GM19397 (cell line): ENCODE results near the gene KIF1A.

Experiments used
- ATAC-seq: cut with Tn5 transposase; IDR thresholded peaks from one replicate; pipeline ENCODE4 v1.9.1; 2021; ENCODE audit warnings: mild to moderate bottlenecking, moderate library complexity; ENCODE audit not compliant: unreplicated experiment

The KIF1A gene

DNA sequence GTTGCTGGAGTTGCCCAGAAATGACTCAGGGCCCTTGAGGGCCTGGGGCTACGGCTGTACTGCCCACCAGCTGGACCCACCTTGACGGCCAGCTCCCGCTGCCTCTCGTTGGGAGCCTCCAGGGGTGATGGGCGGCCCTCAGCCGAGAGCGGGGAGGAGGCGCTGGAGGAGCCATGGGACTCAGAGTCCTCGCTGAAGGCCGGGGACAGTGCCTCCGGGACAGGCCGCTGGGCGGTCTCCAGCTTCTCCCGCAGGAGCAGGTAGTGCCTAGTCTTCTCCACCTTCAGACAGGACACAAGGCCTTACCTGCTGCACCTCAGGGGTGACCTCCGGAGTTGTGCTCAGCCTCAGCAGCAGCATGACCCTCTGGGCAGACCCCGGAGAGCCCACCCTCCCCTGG, 97.6 kb downstream of the KIF1A start:
- ATAC-seq: no peak

DNA sequence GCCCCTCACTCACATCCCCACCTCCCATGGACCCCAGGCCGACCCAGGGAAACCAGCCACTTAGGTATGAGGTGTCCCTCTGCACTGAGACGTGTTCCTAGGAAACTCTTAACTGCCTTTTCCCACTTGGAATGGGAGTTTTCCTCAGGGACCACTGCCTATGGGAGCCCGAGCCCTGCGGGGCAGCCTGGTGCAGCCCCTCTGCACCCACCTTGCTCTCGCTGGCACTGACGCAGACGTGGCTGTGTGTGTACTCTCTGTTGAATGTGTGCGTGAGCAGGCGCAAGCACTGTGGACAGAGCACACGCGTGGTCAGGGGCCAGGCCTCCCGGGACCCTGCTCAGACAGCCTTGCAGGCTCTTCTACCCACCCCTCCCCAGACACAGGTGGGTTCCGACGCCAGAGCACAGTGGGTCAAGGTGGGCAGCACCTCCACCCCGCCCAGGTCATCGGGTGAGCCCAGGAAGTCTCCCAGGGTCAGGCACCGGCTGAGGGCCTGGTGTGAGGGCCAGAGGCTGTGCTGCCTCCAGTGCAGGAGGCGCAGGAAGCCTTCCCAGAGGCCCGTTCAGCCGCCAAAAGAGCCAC, 98.3 kb downstream of the KIF1A start:
- no peak for ATAC-seq

DNA sequence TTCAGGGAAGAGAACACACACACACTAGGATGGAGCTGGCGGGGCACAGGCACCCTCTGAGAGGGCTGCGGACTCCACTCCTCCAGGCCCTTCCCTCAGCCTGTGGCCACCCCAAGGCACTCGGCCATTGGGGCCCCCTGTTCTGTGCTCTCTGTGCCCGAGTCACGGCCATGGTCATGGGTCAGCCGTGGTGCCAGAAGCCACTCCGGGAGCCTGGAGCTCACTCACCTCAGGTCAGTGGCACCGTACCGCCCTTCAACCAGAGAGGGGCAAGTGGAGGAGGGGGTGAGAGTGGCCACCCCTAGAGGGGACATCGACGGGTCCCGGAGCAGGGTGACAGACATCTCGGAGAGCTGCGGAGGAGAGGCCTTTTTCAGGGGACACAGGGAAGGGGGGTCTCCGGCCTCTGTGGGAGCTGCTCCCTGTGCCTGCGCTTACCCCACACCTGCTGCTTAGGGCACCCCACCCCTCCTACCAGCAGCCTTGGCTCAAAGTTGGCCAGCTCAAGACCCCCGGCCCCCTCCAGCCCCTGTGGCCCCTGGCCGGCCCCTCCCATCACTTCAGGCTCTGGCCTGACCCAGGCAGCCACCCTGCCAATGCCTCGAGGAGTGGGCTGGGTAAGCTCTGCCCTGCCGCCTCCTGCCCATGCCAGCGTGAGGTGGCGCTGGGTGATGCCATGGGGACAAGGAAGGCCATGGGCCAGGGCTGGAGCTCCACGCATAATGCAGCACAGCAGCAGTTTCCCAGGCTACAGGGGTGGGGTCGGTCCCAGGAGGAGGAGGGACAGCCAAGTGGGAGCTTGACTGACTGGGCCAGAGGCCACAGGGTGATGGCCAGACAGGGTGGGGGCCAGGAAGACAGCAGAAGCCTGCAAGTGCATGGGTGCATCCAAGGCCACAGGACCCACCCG, 99.1 kb downstream of the KIF1A start:
- no peak for ATAC-seq

DNA sequence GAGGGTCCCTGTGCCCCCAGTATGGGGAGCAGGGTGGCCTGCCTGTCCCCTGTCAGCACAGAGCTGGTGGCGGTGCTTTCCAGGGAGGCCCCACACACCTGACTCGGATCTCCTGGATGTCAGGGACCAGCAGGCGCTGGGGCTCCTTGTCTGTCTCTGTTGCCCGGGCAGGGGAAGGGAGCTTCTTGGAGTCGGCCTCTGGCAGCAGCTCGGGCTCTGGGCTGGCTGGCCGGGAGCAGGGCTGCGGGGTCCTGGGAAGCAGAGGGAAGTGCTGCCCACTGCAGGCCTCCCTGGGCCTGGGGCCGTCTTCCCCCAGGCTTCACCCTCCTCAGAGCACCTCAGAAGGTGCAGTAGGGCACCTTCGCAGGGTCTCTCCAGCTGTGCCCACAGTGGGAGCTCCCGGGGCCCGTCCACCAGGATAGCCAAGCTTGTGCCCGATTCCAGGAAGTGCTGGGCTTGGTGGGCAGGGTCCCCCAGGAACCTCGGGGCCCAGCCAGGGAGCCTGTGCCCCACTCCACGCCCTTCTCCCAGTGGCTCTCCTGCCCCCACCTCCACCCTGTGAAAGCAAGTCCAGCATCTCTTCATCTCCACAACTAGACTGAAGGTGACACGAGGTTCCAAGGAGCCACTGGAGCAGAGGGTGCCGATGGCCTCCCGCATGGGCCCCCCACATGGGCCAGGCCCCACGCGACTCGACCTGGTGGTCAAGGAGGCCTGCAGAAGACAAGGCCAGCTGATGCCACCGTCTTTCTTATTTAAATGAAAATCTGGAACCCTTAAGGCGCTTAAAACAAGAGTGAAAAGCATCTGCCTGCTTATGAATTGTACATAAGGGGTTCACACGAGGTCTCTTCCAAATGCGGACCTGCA, 100.1 kb downstream of the KIF1A start:
- no peak for ATAC-seq

DNA sequence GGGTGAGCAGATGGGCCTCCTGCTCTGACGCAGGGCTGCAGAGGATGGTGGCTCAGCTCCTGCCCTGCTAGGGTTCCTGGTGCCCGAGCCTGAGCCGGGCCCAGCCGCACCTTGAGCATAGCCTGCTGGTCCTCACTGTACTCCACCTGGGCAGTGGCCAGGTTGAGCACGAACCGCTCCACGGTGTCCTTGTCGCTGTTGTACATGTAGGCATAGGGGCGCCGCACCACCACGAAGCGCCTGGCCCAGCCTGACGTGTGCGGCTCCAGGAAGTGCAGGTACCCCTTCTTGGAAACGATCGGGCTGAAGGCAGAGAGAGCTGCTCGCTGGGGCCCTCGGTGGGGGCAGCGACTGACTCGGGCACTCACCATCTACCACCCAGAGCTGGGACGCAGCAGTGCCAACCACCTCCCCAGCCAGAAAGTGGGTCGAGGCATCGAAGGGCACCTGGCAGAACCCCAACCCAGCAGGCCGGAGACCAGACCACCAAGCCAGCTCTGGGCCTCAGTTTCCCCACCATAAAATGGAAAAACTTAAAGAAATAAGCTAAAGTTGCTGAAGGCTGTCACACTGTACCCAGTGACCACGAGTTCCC, 101.0 kb downstream of the KIF1A start:
- ATAC-seq: no peak

DNA sequence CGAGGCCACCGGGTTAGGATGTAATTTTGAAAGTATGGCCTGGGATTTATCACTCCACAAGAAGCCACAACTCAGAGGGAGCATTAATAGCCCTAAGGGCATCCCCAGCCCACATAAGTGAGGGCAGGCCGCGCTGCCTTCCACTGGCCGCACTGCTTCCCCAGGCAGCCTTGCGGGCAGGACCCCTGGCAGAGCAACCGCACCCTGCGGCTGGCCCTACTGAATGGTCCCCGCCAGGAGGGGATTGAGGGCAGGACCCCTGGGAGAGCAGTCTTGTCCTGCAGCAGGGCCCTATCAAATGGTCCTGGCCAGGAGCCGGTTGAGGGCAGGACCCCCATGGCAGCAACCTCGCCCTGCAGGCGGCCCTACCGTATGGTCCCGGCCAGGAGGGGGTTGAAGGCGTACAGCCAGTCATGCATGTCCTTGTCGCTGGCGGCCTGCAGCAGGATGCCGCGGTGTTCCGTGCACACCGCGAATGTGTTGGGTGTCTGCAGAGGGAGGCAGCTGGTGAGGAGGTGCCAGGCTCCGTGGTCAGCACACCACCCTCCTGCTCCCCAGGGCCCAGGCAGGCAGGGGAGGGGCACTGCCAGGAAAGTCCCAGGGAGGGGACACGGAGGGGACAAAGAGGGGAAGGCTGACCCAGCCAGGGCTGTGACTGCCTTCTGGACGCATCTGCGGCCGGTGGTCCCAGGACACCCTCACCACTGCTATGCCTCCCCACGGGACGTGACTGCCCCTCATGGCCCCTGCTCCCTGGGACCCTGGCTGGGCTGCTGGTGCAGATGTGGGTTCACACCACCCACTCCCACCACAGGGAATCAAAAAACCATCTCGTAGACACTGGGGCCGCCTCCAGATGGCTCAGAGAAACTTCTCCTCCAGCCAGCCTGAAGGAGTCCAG, 102.1 kb downstream of the KIF1A start:
- ATAC-seq: no peak

DNA sequence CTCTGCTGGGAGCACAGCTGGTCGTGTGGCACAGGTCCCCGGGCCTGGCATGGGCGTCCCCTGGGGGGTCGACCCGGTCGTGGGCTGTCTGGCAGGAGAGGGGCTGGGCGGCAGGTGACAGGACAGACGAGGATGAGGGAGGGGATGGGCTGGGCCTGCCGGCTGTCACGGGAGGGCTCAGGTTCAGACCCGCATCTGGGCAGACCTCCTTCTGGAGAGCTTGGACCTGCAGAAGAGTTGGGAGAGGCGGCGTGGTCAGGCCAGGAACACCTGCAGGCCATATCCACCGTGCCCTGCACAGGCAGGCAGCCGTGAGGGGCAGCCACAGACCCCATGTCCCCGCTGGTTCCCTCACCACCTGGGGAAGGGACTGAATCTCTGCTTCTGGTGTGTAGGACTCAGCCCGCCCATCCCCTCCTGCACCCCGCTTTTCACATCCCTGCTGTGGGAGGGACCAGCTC, 102.8 kb downstream of the KIF1A start:
- ATAC-seq: no peak

DNA sequence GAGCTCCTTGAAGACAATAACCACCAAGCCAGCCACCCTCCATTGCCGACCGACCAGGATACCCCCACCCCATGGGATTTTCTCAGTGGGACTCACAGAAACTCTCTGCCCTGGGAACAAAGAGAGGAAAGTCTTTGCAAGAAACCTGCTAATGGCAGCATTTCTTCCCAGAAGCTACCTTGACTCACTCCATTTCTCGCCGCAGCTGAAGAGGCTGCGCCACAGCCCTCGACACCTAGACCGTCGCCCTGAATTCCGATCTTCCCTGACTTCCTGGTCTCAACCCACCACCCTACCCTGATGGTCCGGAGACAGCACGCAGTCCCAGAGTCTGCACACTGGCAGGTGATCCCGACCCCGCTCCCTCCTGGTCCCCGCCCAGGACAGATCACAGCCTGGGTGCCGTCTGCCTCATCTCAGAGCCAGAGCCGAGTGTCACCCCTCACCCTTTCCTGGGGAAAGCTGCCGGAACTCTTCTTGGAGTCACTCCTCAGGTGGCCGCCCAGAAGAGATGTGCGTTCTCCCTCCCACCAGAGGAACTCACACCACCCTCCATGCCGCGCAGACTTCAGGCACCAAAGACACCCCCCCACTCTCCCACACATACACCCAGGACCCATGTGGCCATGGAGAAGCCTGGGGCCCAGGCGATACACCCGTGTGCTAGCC, 103.8 kb downstream of the KIF1A start:
- ATAC-seq: no peak

DNA sequence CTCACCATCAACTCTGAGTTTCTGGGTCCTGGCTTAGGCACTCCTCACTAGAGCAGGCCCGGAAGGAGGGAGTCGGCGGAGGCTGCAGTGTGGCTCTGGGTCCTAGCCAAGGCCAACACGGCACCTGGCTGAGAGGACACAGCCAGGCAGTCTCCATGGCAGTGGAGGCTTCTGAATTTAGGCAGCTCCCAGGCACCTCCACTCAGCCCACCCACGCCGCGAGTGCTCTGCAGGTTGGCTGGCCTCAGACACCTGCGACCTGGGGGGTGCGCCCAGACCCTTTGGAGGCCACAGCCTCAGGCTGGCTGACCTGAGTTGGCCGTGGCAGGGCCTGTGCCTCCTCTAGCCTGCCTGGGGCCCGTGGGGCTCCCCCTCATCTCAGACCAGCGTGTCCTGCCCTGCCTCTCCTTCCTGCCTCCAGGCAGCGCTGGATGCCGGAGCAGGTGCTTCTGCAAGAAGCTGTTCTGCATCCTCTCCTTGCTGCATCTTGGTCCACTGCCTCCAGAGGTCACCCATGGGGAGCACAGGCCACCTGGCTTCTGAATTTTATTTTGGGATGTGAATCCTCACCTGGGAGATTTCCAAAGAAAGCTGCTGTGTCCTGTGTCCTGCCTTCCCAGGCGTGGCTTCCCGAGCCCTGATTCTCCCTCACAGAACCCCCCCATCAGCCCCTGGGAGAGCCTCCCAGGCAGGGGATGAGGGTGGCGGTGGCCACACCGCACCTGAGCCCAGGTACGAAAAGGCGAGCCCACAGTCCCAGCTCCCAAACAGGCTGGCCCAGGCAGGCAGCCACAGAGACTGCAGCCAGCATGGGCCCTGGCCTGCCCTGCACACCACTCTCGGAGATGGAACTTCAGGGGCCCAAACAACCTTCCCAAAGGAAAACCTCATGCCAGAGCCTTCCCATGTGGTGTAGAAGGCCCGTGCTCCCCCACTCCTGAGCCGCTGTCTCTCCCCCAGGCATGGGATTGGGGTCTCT, 105.0 kb downstream of the KIF1A start:
- ATAC-seq: no peak

DNA sequence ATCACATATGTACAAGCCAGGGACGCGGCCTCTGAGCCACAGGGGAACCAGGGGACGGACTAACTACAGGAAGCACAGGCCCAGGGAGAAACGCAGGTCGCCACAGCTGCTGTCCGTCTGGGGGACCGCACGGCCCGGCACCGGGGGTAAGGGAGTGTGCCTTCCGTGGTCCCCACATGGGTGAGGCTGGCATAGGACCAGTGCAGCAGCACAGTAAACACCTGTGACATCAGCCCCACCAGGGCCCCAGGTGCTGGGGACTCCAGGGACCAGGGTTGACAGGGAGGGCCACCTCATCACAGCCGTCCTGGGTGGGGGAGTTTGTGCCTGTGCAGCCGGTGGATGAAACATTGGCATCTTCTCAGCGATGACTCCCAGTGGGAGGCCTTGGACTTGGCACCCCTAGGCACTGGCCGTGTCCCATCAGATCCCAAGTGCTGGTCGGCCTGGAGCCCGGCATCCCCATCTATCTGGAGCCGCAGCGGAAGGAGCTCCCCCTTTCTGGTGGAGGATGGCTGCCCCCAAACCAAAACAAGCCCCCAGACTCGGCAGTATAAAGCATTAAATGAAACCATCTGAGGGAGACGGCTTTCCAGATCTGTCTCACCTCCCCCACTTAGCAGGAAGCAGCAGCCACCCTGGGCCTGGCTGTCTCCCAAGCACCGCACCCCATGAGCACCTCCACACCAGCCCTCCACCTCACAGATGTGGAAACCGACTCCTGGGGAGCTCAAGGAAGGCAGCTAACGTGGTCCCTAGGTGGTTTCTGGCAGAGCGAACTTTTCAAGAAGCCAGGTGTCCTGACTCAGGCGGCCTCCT, 105.9 kb downstream of the KIF1A start:
- ATAC-seq: no peak

DNA sequence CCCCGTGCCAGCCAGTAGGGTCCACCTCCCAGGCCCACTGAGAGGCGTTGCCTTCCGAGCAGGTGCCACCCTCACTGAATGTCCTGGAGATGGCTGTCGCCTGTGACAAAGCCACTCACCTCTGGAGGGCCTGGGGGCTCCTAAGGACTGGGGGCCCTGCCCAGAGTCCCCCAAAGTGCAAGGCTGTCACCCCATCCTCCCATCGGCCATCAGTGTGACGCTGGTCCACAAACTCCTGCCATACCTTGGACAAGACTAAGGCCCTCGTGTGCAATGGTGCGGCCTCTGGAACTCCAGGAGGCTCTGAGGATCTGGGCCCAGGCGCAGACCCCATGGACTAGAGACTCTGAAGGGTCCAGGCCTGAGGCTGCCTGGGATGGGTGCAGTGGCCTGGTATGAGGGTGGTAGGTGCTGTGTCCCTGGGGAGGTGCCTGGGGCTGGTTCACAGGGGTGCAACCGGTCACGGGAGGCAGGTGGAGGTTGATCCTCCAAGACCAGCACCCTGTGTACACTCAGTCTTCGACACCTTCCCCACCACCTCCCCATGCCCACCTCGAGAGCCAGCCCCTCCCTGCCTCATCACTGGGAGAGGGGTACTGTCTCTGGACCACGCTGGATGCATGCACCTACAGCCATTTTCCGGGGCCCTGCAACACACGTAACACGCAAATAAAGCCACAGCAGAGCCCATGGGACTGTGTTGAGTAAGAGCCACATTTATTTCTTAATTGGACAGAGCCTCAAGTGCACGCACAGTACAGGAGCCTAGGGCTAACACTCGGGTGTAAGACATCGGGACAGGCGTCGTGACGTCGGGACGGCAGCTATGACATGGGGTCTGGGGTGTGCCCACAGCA, 106.7 kb downstream of the KIF1A start:
- no peak for ATAC-seq

DNA sequence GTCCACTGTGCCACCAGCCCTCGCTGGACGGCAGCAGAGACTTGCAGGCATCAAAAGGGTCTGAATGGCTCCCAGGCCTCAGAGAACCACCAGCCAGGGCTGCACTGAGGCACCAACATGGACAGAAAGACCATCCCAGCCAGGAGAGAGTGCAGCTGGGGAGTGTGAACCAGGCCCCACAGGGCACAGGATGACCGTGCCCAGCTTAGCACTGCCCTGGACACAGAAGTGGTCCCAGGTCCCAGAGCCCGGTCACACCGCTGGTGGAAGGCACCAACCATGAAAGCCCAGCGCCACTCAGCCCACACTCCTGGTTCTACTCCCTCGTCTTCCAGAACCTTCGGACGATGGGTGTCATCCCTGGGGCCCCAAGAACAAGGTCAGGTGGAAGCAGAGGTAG, 107.9 kb downstream of the KIF1A start:
- ATAC-seq: no peak

DNA sequence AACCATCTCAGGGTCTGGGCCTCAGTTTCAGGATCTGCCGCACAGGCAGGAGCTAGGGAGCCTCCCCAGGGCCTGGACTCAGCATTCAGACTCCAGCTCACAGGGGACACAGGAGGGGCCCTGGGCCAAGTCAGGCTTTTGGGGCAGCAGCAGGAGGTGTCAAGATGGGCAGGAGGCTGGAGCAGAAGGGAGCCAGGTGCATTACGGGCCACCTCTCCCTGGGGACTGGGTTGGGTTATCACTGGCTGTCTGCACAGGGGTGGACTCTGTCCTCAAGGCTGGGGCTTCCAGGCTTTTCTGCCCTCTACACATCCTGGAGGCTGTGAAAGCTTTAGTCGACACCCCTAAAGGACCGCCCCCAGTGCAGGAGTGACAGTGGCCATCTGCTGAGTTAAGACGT, 108.3 kb downstream of the KIF1A start:
- ATAC-seq: no peak

DNA sequence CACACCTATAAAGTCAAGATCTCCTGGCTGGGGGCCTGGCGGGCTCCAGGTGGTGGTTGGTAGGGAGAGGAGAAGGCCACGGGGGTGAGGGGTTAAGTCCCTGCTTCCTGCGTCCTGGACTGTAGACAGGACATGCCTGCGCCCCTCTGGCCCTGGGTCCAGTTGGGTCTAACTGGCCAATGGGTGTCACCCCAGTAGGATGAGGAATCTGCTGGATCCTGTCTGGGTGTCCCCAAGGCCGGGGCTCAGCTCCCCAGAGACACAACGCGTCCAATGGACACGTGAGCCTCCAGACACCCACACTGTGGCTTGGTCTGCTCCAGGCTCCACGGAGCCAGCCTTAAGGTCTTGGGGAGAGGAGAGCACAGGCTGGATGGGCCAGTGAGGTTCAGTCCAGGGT, 108.7 kb downstream of the KIF1A start:
- ATAC-seq: no peak

DNA sequence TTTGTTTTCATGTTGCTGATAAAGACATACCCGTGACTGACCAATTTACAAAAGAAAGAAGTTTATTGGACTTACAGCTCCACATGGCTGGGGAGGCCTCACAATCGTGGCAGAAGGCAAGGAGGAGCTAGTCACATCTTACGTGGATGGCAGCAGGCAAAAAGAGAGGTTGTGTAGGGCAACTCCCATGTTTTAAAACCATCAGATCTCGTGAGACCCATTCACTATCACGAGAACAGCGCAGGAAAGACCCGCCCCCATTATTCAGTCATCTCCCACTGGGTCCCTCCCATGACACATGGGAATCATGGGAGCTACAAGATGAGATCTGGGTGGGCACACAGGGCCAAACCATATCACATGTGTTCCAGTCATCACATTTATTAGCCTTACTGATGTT, 111.6 kb downstream of the KIF1A start:
- no peak for ATAC-seq

DNA sequence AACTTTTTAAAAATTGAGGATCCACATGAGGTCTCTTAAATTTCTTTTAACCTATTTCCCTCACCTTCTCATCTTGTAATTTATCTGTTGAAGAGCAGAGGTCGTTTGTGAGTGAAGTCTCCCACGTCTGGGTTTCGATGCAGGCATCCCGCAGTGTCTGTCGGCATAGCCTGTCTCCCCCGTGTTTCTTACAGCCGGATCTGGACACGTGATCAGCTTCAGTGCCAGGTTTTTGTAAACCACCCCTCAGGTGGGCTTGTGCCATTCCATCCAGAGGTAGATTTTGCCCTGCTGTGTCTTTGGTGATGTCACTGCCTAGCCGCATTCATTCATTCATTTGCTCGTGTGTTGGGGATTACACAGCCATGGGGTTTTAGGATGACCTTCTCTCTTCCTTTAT, 112.2 kb downstream of the KIF1A start:
- no peak for ATAC-seq
